ENCODE data around the gene PFDN2. TPM values are rescaled to one million over a fixed set of nuclear protein-coding genes. Genes with fewer than 3 reads are reported as not detected.

Gene PFDN2
- total and polyA plus RNA-seq, 9 donors: 29.5 to 93.0 (median 73.8) TPM

DNA sequence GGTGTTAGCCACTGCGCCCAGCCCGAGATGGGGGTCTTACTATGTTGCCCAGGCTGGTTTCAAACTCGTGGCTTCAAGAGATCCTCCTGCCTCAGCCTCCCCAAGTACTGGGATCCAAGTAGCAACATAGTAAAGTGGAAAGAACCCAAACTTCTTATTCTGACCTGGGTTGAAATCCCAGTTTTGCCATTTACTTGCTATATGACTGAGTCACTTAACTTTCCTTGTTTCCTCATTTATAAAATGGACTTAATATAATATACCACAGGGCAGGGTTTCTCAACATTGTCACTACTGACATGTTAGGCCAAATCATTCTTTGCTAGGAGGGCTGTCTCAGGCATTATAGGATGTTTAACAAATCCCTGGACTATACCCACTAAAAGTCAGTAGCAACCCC is 6.7 kb downstream of the PFDN2 start:
- Histone ChIP-seq H3K36me3 (ENCODE audit: control insufficient read depth, insufficient read depth, low read length) (peaks cover 2% of the 10 kb centered on the region), H3K9me3 (replicated peaks; ENCODE audit: control insufficient read depth, low read depth, low read length) (no peaks in the 10 kb centered on the region), H3K27me3 (ENCODE audit: control insufficient read depth, insufficient read depth, low read length) (no peaks in the 10 kb centered on the region), H3K4me3 (ENCODE audit: low read length) (no peak overlapping the region), H3K27ac (ENCODE audit: low read length) (no peak overlapping the region), H3K4me1 (ENCODE audit: control insufficient read depth, insufficient read depth, low read length) (no peaks in the 10 kb centered on the region)
- no peak for DNase-seq
- WGBS (ENCODE audit: insufficient coverage): no CpG with 5 or more reads among the region's 3 CpGs

DNA sequence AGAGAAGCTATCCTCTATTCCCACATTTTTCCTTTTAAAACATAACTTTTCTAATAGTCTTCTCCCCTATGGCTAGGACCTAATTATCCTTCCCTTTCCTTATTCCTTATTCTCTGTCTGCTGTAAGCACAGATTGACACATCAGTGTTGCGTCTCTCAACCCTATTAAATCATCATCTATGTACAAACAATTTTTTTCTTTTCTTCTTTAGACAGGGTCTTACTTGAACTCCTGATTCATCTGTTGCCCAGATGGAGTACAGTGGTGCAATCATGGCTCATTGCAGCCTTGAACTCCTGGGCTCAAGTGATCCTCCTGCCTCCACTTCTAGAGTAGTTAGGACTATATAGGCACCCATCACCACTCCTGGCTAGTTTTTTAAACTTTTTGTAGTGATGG is 11.4 kb downstream of the PFDN2 start:
- Histone ChIP-seq H3K27me3 (ENCODE audit: control insufficient read depth, insufficient read depth, low read length) (no peaks in the 10 kb centered on the region), H3K36me3 (ENCODE audit: control insufficient read depth, insufficient read depth, low read length) (peaks cover 13% of the 10 kb centered on the region), H3K9me3 (replicated peaks; ENCODE audit: control insufficient read depth, low read depth, low read length) (no peaks in the 10 kb centered on the region), H3K4me3 (ENCODE audit: low read length) (no peak overlapping the region), H3K4me1 (ENCODE audit: control insufficient read depth, insufficient read depth, low read length) (no peaks in the 10 kb centered on the region), H3K27ac (ENCODE audit: low read length) (no peak overlapping the region)
- WGBS (ENCODE audit: insufficient coverage): 71% methylated on average over 1 of the region's 1 CpG
- no peak for DNase-seq

DNA sequence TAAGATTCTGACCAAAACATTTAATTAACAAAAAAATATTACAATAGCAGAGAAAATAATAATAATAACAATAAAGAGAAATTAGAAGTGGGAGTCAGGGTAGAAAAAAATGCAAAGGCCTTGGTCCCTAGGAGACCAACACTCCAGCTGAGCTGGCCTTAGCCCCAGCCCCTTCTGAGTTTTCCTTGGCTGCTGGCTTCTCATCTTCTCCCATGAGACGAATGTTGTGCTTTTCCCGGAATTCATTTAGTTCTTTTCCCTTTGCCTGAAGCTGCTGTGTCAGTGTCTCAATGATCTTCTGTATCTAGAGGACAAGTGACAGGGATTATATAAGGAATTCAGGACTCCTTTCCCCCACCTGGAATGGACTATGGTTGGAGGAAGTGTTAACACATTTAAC is 17.3 kb downstream of the PFDN2 start:
- no peaks in the 10 kb centered on the region for H3K9me3 ChIP-seq (replicated peaks; ENCODE audit: control insufficient read depth, low read depth, low read length)
- no peak overlapping the region for H3K4me3 ChIP-seq (ENCODE audit: low read length)
- peak; percentile 74 for DNase-seq
- peaks cover 29% of the 10 kb centered on the region for H3K36me3 ChIP-seq (ENCODE audit: control insufficient read depth, insufficient read depth, low read length)
- H3K27ac ChIP-seq (ENCODE audit: low read length): peak overlapping the region; percentile 29
- H3K4me1 ChIP-seq (ENCODE audit: control insufficient read depth, insufficient read depth, low read length): peaks cover 31% of the 10 kb centered on the region
- H3K27me3 ChIP-seq (ENCODE audit: control insufficient read depth, insufficient read depth, low read length): no peaks in the 10 kb centered on the region
- WGBS (ENCODE audit: insufficient coverage): no CpG with 5 or more reads among the region's 2 CpGs

DNA sequence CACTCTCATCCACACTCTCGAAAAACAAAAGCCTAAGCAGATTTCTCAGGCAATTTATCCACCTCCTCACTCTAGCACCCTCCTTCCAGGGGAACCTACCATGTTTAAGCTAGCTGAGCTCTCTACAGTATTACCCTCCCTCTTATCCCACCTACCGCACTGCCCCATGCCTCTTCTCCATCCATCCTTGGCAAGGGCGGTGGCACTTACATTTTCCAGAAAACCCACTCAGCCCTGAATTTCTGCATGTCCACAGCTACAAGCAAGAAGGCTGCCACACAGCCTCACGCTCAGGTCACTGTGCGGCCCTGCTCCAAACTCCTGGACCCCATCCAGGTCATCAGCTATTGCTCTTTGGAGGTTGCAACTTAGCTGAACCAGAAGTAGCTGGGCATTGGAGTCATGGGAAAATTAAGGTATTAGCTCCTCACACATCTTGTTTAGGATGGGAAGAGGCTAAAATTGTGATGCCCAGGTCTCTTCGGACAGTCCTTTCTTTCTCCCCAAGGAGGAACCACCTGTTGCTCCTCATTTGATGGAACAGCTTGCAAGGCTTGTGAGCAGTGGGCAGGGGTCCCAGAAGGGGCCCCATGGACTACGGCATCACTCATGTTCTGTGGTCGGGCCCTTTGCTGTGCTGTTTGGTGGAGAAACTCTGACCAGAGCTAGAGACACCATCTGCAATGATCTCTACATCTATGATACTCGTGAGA is 18.6 kb downstream of the PFDN2 start:
- no peak overlapping the region for H3K4me3 ChIP-seq (ENCODE audit: low read length)
- no peak overlapping the region for H3K27ac ChIP-seq (ENCODE audit: low read length)
- WGBS (ENCODE audit: insufficient coverage): 64% methylated on average over 6 of the region's 9 CpGs

DNA sequence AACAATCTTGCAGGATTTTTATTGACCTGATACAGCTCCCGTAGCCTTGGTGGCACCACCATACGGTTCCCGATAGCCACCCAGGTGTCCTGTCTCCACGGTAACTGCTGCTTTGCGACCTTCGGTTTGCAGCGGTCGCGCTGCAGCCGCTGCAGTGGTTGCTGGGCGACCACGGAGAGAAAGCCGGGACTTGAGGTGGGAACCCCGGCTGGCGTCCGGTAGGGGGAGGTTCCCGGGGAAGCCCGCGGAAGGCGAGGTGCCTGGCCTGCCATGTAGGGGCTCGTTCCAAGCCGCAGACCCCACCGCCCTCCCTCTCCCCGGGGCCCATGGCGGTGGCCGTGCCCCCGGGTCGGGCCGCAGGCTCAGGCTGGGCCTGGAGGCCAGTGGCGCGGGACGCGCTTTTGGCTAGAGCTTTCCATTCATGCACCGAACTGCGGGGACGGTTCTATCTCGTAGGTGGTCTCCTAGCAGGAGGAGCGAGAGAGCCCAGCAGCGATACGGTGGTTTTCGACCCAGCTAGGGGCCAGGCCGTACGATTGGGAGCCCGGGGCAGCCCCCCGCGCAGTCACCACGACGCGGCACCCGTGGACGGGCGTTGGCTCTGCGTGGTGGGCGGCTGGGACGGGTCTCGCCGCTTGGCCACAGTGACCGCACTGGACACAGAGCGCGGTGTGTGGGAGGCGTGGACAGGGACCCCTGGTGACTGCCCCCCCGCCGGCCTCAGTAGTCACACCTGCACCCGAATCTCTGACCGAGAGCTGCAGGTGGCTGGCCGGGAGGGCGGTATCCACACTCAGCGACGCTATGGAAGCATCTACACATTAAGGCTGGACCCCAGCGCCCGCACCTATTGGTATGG is 19.4 kb downstream of the PFDN2 start, which contains the start of gene KLHDC9:
TSS of gene KLHDC9 (plus strand) at position 152 of the 859 bp plus-strand sequence. CDS start at position 327, 175 bp downstream.
- H3K27me3 ChIP-seq (ENCODE audit: control insufficient read depth, insufficient read depth, low read length): no peaks in the 10 kb centered on the region
- H3K4me1 ChIP-seq (ENCODE audit: control insufficient read depth, insufficient read depth, low read length): peaks cover 31% of the 10 kb centered on the region
- peak; percentile 80 for DNase-seq
- H3K4me3 ChIP-seq (ENCODE audit: low read length): peak within 1 kb of the TSS; percentile 57
- H3K27ac ChIP-seq (ENCODE audit: low read length): peak within 1 kb of the TSS; percentile 57
- H3K36me3 ChIP-seq (ENCODE audit: control insufficient read depth, insufficient read depth, low read length): peaks cover 27% of the 10 kb centered on the region
- 6% methylated on average over 62 of the region's 71 CpGs for WGBS (ENCODE audit: insufficient coverage)
- no peaks in the 10 kb centered on the region for H3K9me3 ChIP-seq (replicated peaks; ENCODE audit: control insufficient read depth, low read depth, low read length)

More for the DNA sequence above, 18.6 kb downstream of the PFDN2 start:
- no peaks in the 10 kb centered on the region for H3K9me3 ChIP-seq (replicated peaks; ENCODE audit: control insufficient read depth, low read depth, low read length)
- no peaks in the 10 kb centered on the region for H3K27me3 ChIP-seq (ENCODE audit: control insufficient read depth, insufficient read depth, low read length)
- no peak for DNase-seq
- peaks cover 29% of the 10 kb centered on the region for H3K36me3 ChIP-seq (ENCODE audit: control insufficient read depth, insufficient read depth, low read length)
- H3K4me1 ChIP-seq (ENCODE audit: control insufficient read depth, insufficient read depth, low read length): peaks cover 31% of the 10 kb centered on the region

DNA sequence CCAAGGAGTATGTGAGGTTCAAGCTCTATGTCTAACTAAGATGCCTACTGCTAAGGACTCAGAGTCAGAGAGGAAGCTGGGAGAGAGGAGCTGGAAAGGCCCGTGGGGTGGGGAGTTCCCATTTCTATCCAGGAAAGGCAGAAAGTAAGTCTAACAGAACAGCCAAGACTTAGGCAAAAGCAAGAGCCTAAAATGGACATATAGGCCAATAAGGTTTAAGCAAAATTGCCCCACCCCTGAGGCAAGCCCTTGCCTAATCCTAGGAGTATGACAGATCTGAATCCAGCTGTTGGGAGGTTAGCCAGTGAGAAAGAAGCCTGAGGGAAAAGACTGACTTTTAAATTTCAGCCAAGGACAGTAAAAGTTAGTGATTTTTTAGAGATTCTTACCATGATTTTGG is 21.3 kb downstream of the PFDN2 start:
- WGBS (ENCODE audit: insufficient coverage): 0% methylated on average over 1 of the region's 1 CpG
- peak overlapping the region; percentile 57 for H3K27ac ChIP-seq (ENCODE audit: low read length)

DNA sequence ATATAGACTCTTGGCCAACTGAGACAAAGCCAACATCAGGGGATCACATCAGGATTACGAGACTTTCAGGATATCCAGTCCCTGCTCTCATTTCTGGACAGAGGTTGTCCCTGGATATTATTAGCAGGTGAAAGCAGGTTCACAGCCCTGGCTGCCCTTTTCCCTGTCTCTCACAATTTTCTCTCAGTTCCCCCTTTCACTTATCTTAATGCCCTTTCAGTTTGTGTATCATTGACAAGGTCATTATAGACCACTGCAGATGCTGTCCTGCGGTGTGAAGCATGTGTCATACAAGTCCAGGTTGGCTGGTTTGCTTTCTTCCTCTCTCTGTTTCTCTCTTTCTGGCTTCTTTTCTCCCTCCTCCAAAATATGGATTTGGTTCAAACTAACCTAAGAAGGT is 21.8 kb downstream of the PFDN2 start:
- WGBS (ENCODE audit: insufficient coverage): no CpG with 5 or more reads among the region's 2 CpGs
- Histone ChIP-seq H3K27me3 (ENCODE audit: control insufficient read depth, insufficient read depth, low read length) (no peaks in the 10 kb centered on the region), H3K4me1 (ENCODE audit: control insufficient read depth, insufficient read depth, low read length) (peaks cover 31% of the 10 kb centered on the region), H3K36me3 (ENCODE audit: control insufficient read depth, insufficient read depth, low read length) (peaks cover 13% of the 10 kb centered on the region), H3K9me3 (replicated peaks; ENCODE audit: control insufficient read depth, low read depth, low read length) (no peaks in the 10 kb centered on the region), H3K27ac (ENCODE audit: low read length) (peak overlapping the region; percentile 57), H3K4me3 (ENCODE audit: low read length) (no peak overlapping the region)
- no peak for DNase-seq

More for the DNA sequence above, 21.3 kb downstream of the PFDN2 start:
- H3K36me3 ChIP-seq (ENCODE audit: control insufficient read depth, insufficient read depth, low read length): peaks cover 17% of the 10 kb centered on the region
- DNase-seq: peak; percentile 96
- no peaks in the 10 kb centered on the region for H3K9me3 ChIP-seq (replicated peaks; ENCODE audit: control insufficient read depth, low read depth, low read length)
- H3K4me1 ChIP-seq (ENCODE audit: control insufficient read depth, insufficient read depth, low read length): peaks cover 31% of the 10 kb centered on the region
- H3K4me3 ChIP-seq (ENCODE audit: low read length): no peak overlapping the region
- no peaks in the 10 kb centered on the region for H3K27me3 ChIP-seq (ENCODE audit: control insufficient read depth, insufficient read depth, low read length)

DNA sequence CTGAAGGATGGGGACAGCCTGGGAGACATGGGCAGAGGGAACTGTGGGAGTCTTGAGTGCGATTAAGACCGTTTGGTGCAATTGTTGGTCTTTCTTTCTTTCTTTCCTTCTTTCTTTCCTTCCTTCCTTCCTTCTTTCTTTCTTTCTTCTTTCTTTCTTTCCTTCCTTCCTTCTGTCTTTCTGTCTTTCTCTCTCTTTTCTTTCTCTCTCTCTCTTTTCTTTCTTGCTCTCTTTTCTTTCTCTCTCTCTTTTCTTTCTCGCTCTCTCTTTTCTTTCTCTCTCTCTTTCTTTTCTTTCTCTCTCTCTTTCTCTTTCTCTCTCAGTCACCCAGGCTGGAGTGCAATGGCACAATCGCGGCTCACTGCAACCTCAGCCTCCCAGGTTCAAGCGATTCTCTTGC is 22.6 kb downstream of the PFDN2 start:
- no peaks in the 10 kb centered on the region for H3K27me3 ChIP-seq (ENCODE audit: control insufficient read depth, insufficient read depth, low read length)
- no peak overlapping the region for H3K4me3 ChIP-seq (ENCODE audit: low read length)
- H3K36me3 ChIP-seq (ENCODE audit: control insufficient read depth, insufficient read depth, low read length): peaks cover 10% of the 10 kb centered on the region
- no peak overlapping the region for H3K27ac ChIP-seq (ENCODE audit: low read length)
- 90% methylated on average over 3 of the region's 6 CpGs for WGBS (ENCODE audit: insufficient coverage)
- H3K9me3 ChIP-seq (replicated peaks; ENCODE audit: control insufficient read depth, low read depth, low read length): no peaks in the 10 kb centered on the region
- DNase-seq: no peak
- H3K4me1 ChIP-seq (ENCODE audit: control insufficient read depth, insufficient read depth, low read length): peaks cover 29% of the 10 kb centered on the region

DNA sequence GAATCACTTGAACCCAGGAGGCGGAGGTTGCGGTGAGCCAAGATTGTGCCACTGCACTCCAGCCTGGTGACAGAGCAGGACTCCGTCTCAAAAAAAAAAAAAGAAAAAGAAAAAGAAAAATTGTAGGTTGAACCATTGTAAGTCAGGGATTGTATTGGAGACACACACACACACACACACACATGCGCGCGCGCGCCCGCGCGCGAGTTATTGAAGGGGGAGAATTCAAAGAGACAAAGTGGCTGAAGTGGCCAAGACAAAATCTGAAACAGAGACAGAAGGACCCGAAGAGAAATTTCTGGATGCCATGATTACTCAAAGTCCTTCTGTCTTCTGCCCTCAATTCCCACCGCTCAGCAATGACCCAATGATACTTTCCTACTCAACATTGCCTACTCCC is 23.4 kb downstream of the PFDN2 start:
- peaks cover 29% of the 10 kb centered on the region for H3K4me1 ChIP-seq (ENCODE audit: control insufficient read depth, insufficient read depth, low read length)
- WGBS (ENCODE audit: insufficient coverage): 85% methylated on average over 2 of the region's 14 CpGs
- no peaks in the 10 kb centered on the region for H3K9me3 ChIP-seq (replicated peaks; ENCODE audit: control insufficient read depth, low read depth, low read length)
- H3K4me3 ChIP-seq (ENCODE audit: low read length): no peak overlapping the region
- no peak for DNase-seq
- no peak overlapping the region for H3K27ac ChIP-seq (ENCODE audit: low read length)
- peaks cover 3% of the 10 kb centered on the region for H3K36me3 ChIP-seq (ENCODE audit: control insufficient read depth, insufficient read depth, low read length)
- H3K27me3 ChIP-seq (ENCODE audit: control insufficient read depth, insufficient read depth, low read length): no peaks in the 10 kb centered on the region

DNA sequence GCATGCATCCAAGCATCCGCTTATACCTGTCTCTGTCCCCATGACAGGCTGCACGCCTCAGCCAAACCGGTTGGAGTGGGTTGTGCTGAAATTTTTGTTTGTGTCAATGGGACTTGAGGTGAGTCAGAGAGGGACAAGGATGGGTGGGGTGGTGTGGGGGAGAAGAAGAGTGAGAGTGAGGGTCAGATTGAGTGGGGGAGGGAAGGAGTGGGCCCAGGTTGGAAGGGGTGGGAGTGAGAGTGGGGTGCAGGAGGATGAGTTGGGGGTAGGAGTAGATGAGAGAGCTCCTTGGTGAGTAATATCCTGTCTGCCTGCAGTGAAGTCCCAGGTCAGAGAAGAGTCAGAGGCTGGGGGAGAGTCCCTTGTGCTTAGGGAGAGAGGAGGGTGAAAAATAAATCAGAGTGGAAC is 25.2 kb downstream of the PFDN2 start:
- no peak for DNase-seq
- H3K4me3 ChIP-seq (ENCODE audit: low read length): no peak overlapping the region
- WGBS (ENCODE audit: insufficient coverage): 82% methylated on average over 3 of the region's 3 CpGs
- H3K36me3 ChIP-seq (ENCODE audit: control insufficient read depth, insufficient read depth, low read length): no peaks in the 10 kb centered on the region
- no peaks in the 10 kb centered on the region for H3K27me3 ChIP-seq (ENCODE audit: control insufficient read depth, insufficient read depth, low read length)
- H3K9me3 ChIP-seq (replicated peaks; ENCODE audit: control insufficient read depth, low read depth, low read length): no peaks in the 10 kb centered on the region
- peaks cover 16% of the 10 kb centered on the region for H3K4me1 ChIP-seq (ENCODE audit: control insufficient read depth, insufficient read depth, low read length)
- no peak overlapping the region for H3K27ac ChIP-seq (ENCODE audit: low read length)

All from muscle of leg (tissue), 11 donors.